K562 (cell line): ENCODE measurements around the gene PIK3AP1. TPM values are rescaled to one million over a fixed set of nuclear protein-coding genes. Genes with fewer than 3 reads are reported as not detected.

Source experiments
- ATAC-seq: fragments of 200-7000 bp; cut with Tn5 transposase; 3 replicates; pipeline ENCODE4 v1.9.1; 2020; ENCODE audit warnings: moderate library complexity
- BruUV-seq: library from RNA; stranded (reverse); fragments of 400-500 nt; replicated peaks from 2 replicates; lab custom pipeline; 2021; lab: Mats Ljungman, UMichigan
- CTCF ChIA-PET: fragments of 300-600 bp; formaldehyde crosslinking; extraction: SDS; loops from one replicate; lab custom pipeline; 2021; ENCODE audit warnings: low intra/inter-chr PET ratio; lab: Yijun Ruan, JAX
- POLR2A ChIA-PET: fragments of 300-600, 350-650 bp; sonication (Branson Sonifier 250); formaldehyde crosslinking; extraction: SDS; loops from one replicate; lab custom pipeline; 2021; ENCODE audit warnings: antibody characterized with exemption, inconsistent platforms; lab: Yijun Ruan, JAX
- DNase-seq, 4 experiments: peaks; one replicate each; pipeline versions ENCODE4 v3.0.0 to v3.0.0-alpha.2; 2011 to 2018; ENCODE audit warnings: low spot score in 3 of 4, mixed read lengths in 3 of 4; ENCODE audit errors: extremely low read depth in 1 of 4
- FAIRE-seq: peaks from 2 replicates; lab custom pipeline; 2011; peaks lifted over from hg19 to GRCh38; lab: Jason Lieb, UNC
- H2AFZ ChIP-seq: 2 replicates; pipeline ENCODE4 v1.6.0; 2011; ENCODE audit warnings: low read depth, low read length, control low read depth, inconsistent platforms
- H3K27ac ChIP-seq: fragments of 200-600 bp; 3 replicates; pipeline ENCODE4 v1.8.0; 2011; ENCODE audit warnings: low read depth, mild to moderate bottlenecking, control low read depth, inconsistent platforms, low read length, moderate library complexity, mixed read lengths; ENCODE audit errors: extremely low read depth
- H3K27me3 ChIP-seq, 2 experiments: fragments of 300-600 bp in 1 of 2; 2 replicates in 1 of 2; 3 replicates in 1 of 2; pipeline versions ENCODE4 v1.6.0 to v1.8.0; 2011; ENCODE audit warnings: inconsistent platforms in 2 of 2, low read length in 2 of 2, mild to moderate bottlenecking in 1 of 2, mixed read lengths in 1 of 2, moderate library complexity in 1 of 2; ENCODE audit not compliant: control insufficient read depth in 2 of 2, insufficient read depth in 2 of 2
- H3K36me3 ChIP-seq: fragments of 300-600 bp; 3 replicates; pipeline ENCODE4 v1.8.0; 2011; ENCODE audit warnings: mild to moderate bottlenecking, low read length, inconsistent platforms; ENCODE audit not compliant: control insufficient read depth, insufficient read depth
- H3K4me1 ChIP-seq, 2 experiments: fragments of 200-600 bp in 1 of 2; replicated peaks in 1 of 2; 2 replicates in 1 of 2; 3 replicates in 1 of 2; pipeline versions ENCODE4 v1.5.1 to v1.8.0; 2011; ENCODE audit warnings: inconsistent platforms in 2 of 2, low read length in 2 of 2, mild to moderate bottlenecking in 1 of 2, mixed read lengths in 1 of 2, moderate library complexity in 1 of 2; ENCODE audit not compliant: control insufficient read depth in 2 of 2, insufficient read depth in 2 of 2
- H3K4me2 ChIP-seq: 2 replicates; pipeline ENCODE4 v1.6.1; 2011; ENCODE audit warnings: low read length, control low read depth, inconsistent platforms, mixed read lengths; ENCODE audit not compliant: insufficient read depth
- H3K4me3 ChIP-seq: fragments of 200-600 bp; sonication (generic), shearing (Covaris generic); 2 replicates; pipeline ENCODE4 v1.5.1; 2016; ENCODE audit warnings: control low read depth, inconsistent platforms
- H3K79me2 ChIP-seq: fragments of 200-600 bp; 3 replicates; pipeline ENCODE4 v1.8.0; 2011; ENCODE audit warnings: low read length, inconsistent platforms; ENCODE audit not compliant: control insufficient read depth, insufficient read depth
- H3K9ac ChIP-seq, 2 experiments: 2 replicates each; pipeline versions ENCODE4 v1.6.0 to v1.6.1; 2011; ENCODE audit warnings: low read depth in 2 of 2, low read length in 2 of 2, control low read depth in 1 of 2, inconsistent platforms in 1 of 2, mild to moderate bottlenecking in 1 of 2, mixed read lengths in 1 of 2; ENCODE audit not compliant: insufficient read depth in 1 of 2
- H3K9me1 ChIP-seq: one replicate; pipeline ENCODE4 v1.6.0; 2011; ENCODE audit warnings: inconsistent platforms, mild to moderate bottlenecking, low read length, moderate library complexity; ENCODE audit not compliant: control insufficient read depth, insufficient read depth
- H3K9me3 ChIP-seq: replicated peaks from 2 replicates; pipeline ENCODE4 v1.5.1; 2011; ENCODE audit warnings: low read depth, low read length, inconsistent platforms; ENCODE audit not compliant: control insufficient read depth, insufficient read depth
- H4K20me1 ChIP-seq: replicated peaks from 2 replicates; pipeline ENCODE4 v1.6.1; 2011; ENCODE audit warnings: low read length, inconsistent platforms, mixed read lengths; ENCODE audit not compliant: control insufficient read depth, insufficient read depth
- BACH1 ChIP-seq: fragments of 200-800 bp; sonication (Bioruptor generic); IDR thresholded peaks from 2 replicates; pipeline ENCODE4 v1.6.1; 2016; ENCODE audit warnings: missing genetic modification characterization, missing compliant biosample characterization
- CBFA2T2 ChIP-seq: fragments of 450-650 bp; conservative IDR thresholded peaks from 2 replicates; pipeline ENCODE4 v1.6.1; 2017; ENCODE audit warnings: mild to moderate bottlenecking
- HINFP ChIP-seq: fragments of 450-650 bp; conservative IDR thresholded peaks from 2 replicates; pipeline ENCODE4 v1.6.1; 2016; ENCODE audit warnings: missing genetic modification characterization, low read depth, mild to moderate bottlenecking, control low read depth, missing compliant biosample characterization
- MYNN ChIP-seq, 2 experiments: sonication (generic); formaldehyde crosslinking in 1 of 2; IDR thresholded peaks; 2 replicates each; pipeline versions ENCODE4 v1.5.0 to v1.6.1; 2016 to 2020; ENCODE audit warnings: antibody characterized with exemption in 1 of 2, missing genetic modification reagents in 1 of 2
- RBM15 ChIP-seq: fragments of 200-400 bp; formaldehyde crosslinking; IDR thresholded peaks from 2 replicates; pipeline ENCODE4 v1.6.1; 2018; ENCODE audit warnings: mild to moderate bottlenecking, low read length, moderate library complexity; ENCODE audit not compliant: insufficient read depth
- RNF2 ChIP-seq: sonication (generic); IDR thresholded peaks from 2 replicates; pipeline ENCODE4 v1.6.1; 2016
- RREB1 ChIP-seq: fragments of 250-450 bp; sonication (Bioruptor Pico); IDR thresholded peaks from 2 replicates; pipeline ENCODE4 v1.4.0; 2020
- SMAD4 ChIP-seq: fragments of 250-450 bp; sonication (Bioruptor Pico); conservative IDR thresholded peaks from 2 replicates; pipeline ENCODE4 v1.8.0; 2021; ENCODE audit warnings: inconsistent platforms, mild to moderate bottlenecking, moderate library complexity
- SNRNP70 ChIP-seq: fragments of 200-400 bp; formaldehyde crosslinking; optimal IDR thresholded peaks from 2 replicates; pipeline ENCODE3; 2017; ENCODE audit warnings: low read depth, low read length
- U2AF1 ChIP-seq: fragments of 200-400 bp; formaldehyde crosslinking; optimal IDR thresholded peaks from 2 replicates; pipeline ENCODE3; 2017; ENCODE audit warnings: mild to moderate bottlenecking, low read depth, low read length, moderate library complexity
- XRCC4 ChIP-seq: IDR thresholded peaks from one replicate; pipeline ENCODE4 v1.6.1; 2011; ENCODE audit not compliant: insufficient read depth, insufficient read length; ENCODE audit errors: extremely low read depth
- ZNF175 ChIP-seq: fragments of 200-800 bp; sonication (Bioruptor generic); IDR thresholded peaks from 2 replicates; pipeline ENCODE4 v1.6.1; 2016; ENCODE audit warnings: low read depth, mild to moderate bottlenecking, missing genetic modification characterization, missing compliant biosample characterization
- ZNF274 ChIP-seq: IDR thresholded peaks from 2 replicates; pipeline ENCODE4 v1.6.1; 2011; ENCODE audit warnings: low read depth, mild to moderate bottlenecking, low read length, moderate library complexity, borderline replicate concordance
- ZNF354B ChIP-seq: fragments of 250-450 bp; sonication (Bioruptor Pico); IDR thresholded peaks from 2 replicates; pipeline ENCODE4 v1.4.0; 2020
- ZNF76 ChIP-seq: fragments of 250-450 bp; sonication (Bioruptor Pico); IDR thresholded peaks from 2 replicates; pipeline ENCODE4 v1.4.0; 2020; ENCODE audit warnings: mild to moderate bottlenecking, moderate library complexity, borderline replicate concordance
- ZSCAN29 ChIP-seq: fragments of 450-650 bp; IDR thresholded peaks from 2 replicates; pipeline ENCODE4 v1.6.1; 2017
- WGBS: fragments of 100-300 bp; shearing (Covaris generic); methylation state at CpG from one replicate; pipeline ENCODE4 v1.1.6; 2016; ENCODE audit warnings: low coverage, mixed read lengths; ENCODE audit not compliant: insufficient coverage; ENCODE audit errors: missing lambda C conversion rate; 5-methylcytosine and 5-hydroxymethylcytosine counted together
- in situ Hi-C: fragments of 300-500 bp; cut with MboI; formaldehyde crosslinking; loops from 4 replicates; pipeline ENCODE4 v1.15.0; 2018; ENCODE audit warnings: inconsistent platforms, mixed read lengths
- intact Hi-C: fragments of 100-400 bp; cut with micrococcal nuclease; formaldehyde crosslinking; loops from 2 replicates; pipeline ENCODE4 v1.14.2; 2022
- polyA plus RNA-seq, 8 experiments: library from polyadenylated mRNA; depleted of rRNA in 4 of 8; stranded (reverse) in 5 of 8; unstranded in 3 of 8; fragments of >200 nt; fragmentation: Nextera tagmentation in 2 of 8; fragmentation: Illumina TruSeq in 1 of 8; extraction: Ambion mirVana in 2 of 8; extraction: Trizol in 1 of 8; gene quantifications; 2 replicates each; pipeline versions ENCODE4 v1.2.1 to v1.2.3, GENCODE V29; 2011 to 2014; ENCODE audit warnings: inconsistent platforms in 1 of 8, missing spikeins in 1 of 8
- total RNA-seq, 7 experiments: library from RNA; depleted of rRNA in 6 of 7; stranded (reverse); fragments of >200 nt in 6 of 7; fragmentation: Illumina TruSeq in 2 of 7; extraction: Trizol in 2 of 7; gene quantifications; 2 replicates each; pipeline versions ENCODE4 v1.2.1 to v1.2.3, GENCODE V29; 2011 to 2021; ENCODE audit warnings: low replicate concordance in 1 of 7

Gene PIK3AP1
- total and polyA plus RNA-seq, 9 of the 15 experiments (the other 6 are each of a cell fraction or from before 2014, with no cell fraction given), result 0.20 to 2.4 (median 1.4) TPM

DNA sequence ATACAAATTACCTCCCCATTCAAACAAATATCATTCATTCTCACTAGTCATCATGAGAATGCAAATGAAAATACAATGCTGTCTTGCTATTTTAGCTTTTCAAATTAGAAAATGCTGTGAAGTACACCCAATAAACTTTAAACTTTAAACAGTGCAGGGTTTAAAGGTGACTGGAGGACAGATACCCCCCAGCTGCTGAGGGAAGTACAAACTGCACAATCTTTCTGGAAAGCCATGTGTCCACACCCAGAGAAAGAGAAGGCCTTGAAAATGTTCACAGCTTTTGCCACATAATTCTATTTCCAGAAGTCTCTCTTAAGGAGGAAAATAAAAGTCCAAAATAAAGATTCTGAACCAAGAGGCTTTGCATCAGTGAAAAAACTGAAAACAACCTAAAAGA, 56.5 kb downstream of the PIK3AP1 start (continued):
- TF ChIP-seq CBFA2T2 (no peak), SMAD4 (CRISPR knock-in tag) (no peak)
- TF ChIP-seq, all 486 proteins: peak for 0

- H3K4me3 ChIP-seq, result no peak overlapping the region
- CTCF ChIA-PET, result no interaction called here
- intact Hi-C loops (loop anchor here (5.0 kb wide), 1 partner anchor 81 kb away; no protein-coding TSS in a partner anchor), in situ Hi-C loops (no loop called here)
- WGBS, result 17% methylated on average over 2 of the region's 2 CpGs
- H3K9me1 ChIP-seq, result no peaks in the 10 kb centered on the region
- H3K9me3 ChIP-seq, result no peaks in the 10 kb centered on the region
- no peaks in the 10 kb centered on the region for H3K79me2 ChIP-seq
- H4K20me1 ChIP-seq, result no peaks in the 10 kb centered on the region
- POLR2A ChIA-PET, result no interaction called here
- no peak for DNase-seq
- FAIRE-seq, result no peak
- H3K4me1 ChIP-seq, result no peaks in the 10 kb centered on the region; a peak in 1 of 5 replicates
- no peak overlapping the region for H2AFZ ChIP-seq
- no peak overlapping the region for H3K9ac ChIP-seq
- ATAC-seq, result no peak
- no TSS peak for BruUV-seq
- H3K27me3 ChIP-seq, result no peaks in the 10 kb centered on the region
- H3K4me2 ChIP-seq, result no peak overlapping the region
- no peak overlapping the region for H3K27ac ChIP-seq
- no peaks in the 10 kb centered on the region for H3K36me3 ChIP-seq
- TF ChIP-seq RNF2 (no peak), RBM15 (no peak), ZNF354B (CRISPR knock-in tag) (no peak), RREB1 (CRISPR knock-in tag) (no peak), ZNF175 (CRISPR knock-in tag) (no peak), HINFP (tag) (no peak), XRCC4 (no peak), ZNF274 (no peak), SNRNP70 (no peak), U2AF1 (no peak), MYNN (IDR thresholded peaks at IDR 0.05) (no peak), MYNN (CRISPR knock-in tag; IDR thresholded peaks at IDR 0.05) (no peak), ZSCAN29 (no peak), ZNF76 (no peak), BACH1 (tag) (no peak)
Measured at GRCh38 chr10:96661632-96662031, 58.7 kb downstream of the PIK3AP1 start.
